HEK293T (cell line): Measurements from ENCODE around the gene ACOT9.

Experiments
- CTCF ChIA-PET: fragments of 350-600 bp; formaldehyde crosslinking; extraction: SDS; loops from one replicate; lab custom pipeline; 2021; ENCODE audit warnings: antibody characterized with exemption, inconsistent platforms; lab: Yijun Ruan, JAX
- POLR2A ChIA-PET: fragments of 350-600 bp; formaldehyde crosslinking; extraction: SDS; loops from one replicate; lab custom pipeline; 2020; ENCODE audit warnings: antibody characterized with exemption, inconsistent platforms; lab: Yijun Ruan, JAX
- DNase-seq: peaks from one replicate; pipeline ENCODE4 v3.0.0; 2012; ENCODE audit warnings: mixed read lengths; ENCODE audit errors: extremely low spot score
- ARNT ChIP-seq: fragments of 450-650 bp; IDR thresholded peaks from 2 replicates; pipeline ENCODE4 v1.6.1; 2017; ENCODE audit warnings: mild to moderate bottlenecking
- BHLHE40 ChIP-seq: fragments of 450-650 bp; IDR thresholded peaks from 2 replicates; pipeline ENCODE4 v1.6.1; 2016; ENCODE audit warnings: mild to moderate bottlenecking, moderate library complexity, borderline replicate concordance
- CTBP1 ChIP-seq: fragments of 450-650 bp; IDR thresholded peaks from 2 replicates; pipeline ENCODE4 v1.6.1; 2016; ENCODE audit warnings: borderline replicate concordance
- ELF4 ChIP-seq: fragments of 450-650 bp; IDR thresholded peaks from 2 replicates; pipeline ENCODE4 v1.6.1; 2017; ENCODE audit warnings: antibody characterized with exemption
- FOXA1 ChIP-seq: fragments of 450-650 bp; IDR thresholded peaks from 2 replicates; pipeline ENCODE4 v1.6.1; 2016; ENCODE audit warnings: mild to moderate bottlenecking
- FOXK2 ChIP-seq: fragments of 450-650 bp; IDR thresholded peaks from 2 replicates; pipeline ENCODE4 v1.6.1; 2016; ENCODE audit warnings: mild to moderate bottlenecking
- FOXM1 ChIP-seq: fragments of 450-650 bp; IDR thresholded peaks from 2 replicates; pipeline ENCODE4 v1.6.1; 2017; ENCODE audit warnings: mild to moderate bottlenecking, borderline replicate concordance
- HDGF ChIP-seq: fragments of 450-650 bp; IDR thresholded peaks from 2 replicates; pipeline ENCODE4 v1.6.1; 2017; ENCODE audit warnings: antibody characterized with exemption, borderline replicate concordance
- L3MBTL2 ChIP-seq: fragments of 450-650 bp; conservative IDR thresholded peaks from 2 replicates; pipeline ENCODE4 v1.6.1; 2016; ENCODE audit warnings: mild to moderate bottlenecking
- LEF1 ChIP-seq: fragments of 450-650 bp; IDR thresholded peaks from 2 replicates; pipeline ENCODE4 v1.6.1; 2017; ENCODE audit warnings: mild to moderate bottlenecking, borderline replicate concordance
- NFRKB ChIP-seq: fragments of 450-650 bp; IDR thresholded peaks from 2 replicates; pipeline ENCODE4 v1.6.1; 2016; ENCODE audit warnings: mild to moderate bottlenecking, moderate library complexity
- PKNOX1 ChIP-seq: fragments of 450-650 bp; IDR thresholded peaks from 2 replicates; pipeline ENCODE4 v1.6.1; 2016
- SP1 ChIP-seq: fragments of 450-650 bp; IDR thresholded peaks from 2 replicates; pipeline ENCODE4 v1.6.1; 2017
- SUZ12 ChIP-seq: fragments of 450-650 bp; IDR thresholded peaks from 2 replicates; pipeline ENCODE4 v1.6.1; 2016; ENCODE audit warnings: mild to moderate bottlenecking
- TARDBP ChIP-seq: fragments of 450-650 bp; IDR thresholded peaks from 2 replicates; pipeline ENCODE4 v1.6.1; 2016
- ZNF384 ChIP-seq: fragments of 450-650 bp; IDR thresholded peaks from 2 replicates; pipeline ENCODE4 v1.6.1; 2016

Gene ACOT9

DNA sequence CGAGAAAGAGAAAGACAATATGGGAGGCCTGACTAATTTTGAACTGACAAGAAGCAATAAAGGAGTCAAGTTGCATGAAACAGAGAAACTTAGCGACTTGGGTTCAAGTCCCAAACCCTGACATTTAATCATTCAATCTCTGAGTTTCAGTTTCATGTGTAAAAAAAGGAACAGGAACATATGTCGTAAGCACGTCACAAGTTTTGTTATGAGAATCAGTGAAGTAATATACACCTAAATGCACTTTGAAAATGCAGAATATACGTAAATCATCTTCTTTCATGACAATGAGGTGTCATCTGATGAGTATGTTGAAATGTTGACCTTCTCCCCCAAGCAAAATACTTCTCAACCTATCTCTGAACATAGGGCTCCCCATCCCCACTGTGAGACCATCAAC is 10.4 kb downstream of the ACOT9 start:
- DNase-seq, result no peak
- ChIA-PET CTCF (no interaction called here), POLR2A (no interaction called here)
- no peak for TF ChIP-seq CTBP1
- no peak for TF ChIP-seq ZNF384
- no peak for TF ChIP-seq L3MBTL2
- TF ChIP-seq HDGF, result no peak

- TF ChIP-seq SUZ12 (no peak), SP1 (no peak), FOXM1 (no peak), FOXA1 (no peak), L3MBTL2 (no peak), NFRKB (no peak), TARDBP (no peak)
- POLR2A ChIA-PET, result no interaction called here
- CTCF ChIA-PET, result no interaction called here
- no peak for DNase-seq
These were observed 11.1 kb downstream of the ACOT9 start for GRCh38 chrX:23731951-23732350.

DNA sequence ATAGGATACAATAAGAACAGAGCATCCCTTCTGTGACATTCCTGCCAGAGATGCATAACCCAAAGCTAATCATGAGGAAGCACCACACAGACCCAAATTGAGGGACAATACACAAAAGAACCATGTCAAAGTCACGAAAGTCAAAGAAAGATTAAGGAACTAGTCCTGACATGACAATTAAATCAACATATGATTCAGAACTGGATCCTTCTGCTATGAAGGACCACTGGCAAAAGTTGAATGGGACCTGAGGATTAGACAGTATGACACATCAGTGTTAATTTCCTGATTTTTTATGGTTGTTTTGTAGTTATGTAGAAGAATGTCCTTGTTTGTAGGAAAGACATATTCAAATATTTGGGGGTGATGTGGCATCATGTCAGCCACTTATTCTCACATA is 13.9 kb downstream of the ACOT9 start:
- ChIA-PET CTCF (interaction anchor here (0.7 kb wide), 1 partner anchor 14 kb away, joined by 4 read pairs; no protein-coding TSS in a partner anchor), POLR2A (no interaction called here)
- TF ChIP-seq SP1, result no peak
- TF ChIP-seq PKNOX1, result no peak
- TF ChIP-seq ARNT, result no peak
- no peak for TF ChIP-seq BHLHE40
- no peak for TF ChIP-seq ZNF384
- no peak for TF ChIP-seq L3MBTL2
- TF ChIP-seq FOXK2, result no peak
- no peak for TF ChIP-seq FOXM1
- TF ChIP-seq NFRKB, result no peak
- no peak for TF ChIP-seq SUZ12
- no peak for TF ChIP-seq CTBP1
- TF ChIP-seq ELF4, result no peak
- TF ChIP-seq LEF1, result no peak
- no peak for TF ChIP-seq FOXA1
- no peak for TF ChIP-seq TARDBP
- no peak for TF ChIP-seq HDGF
- DNase-seq, result no peak

DNA sequence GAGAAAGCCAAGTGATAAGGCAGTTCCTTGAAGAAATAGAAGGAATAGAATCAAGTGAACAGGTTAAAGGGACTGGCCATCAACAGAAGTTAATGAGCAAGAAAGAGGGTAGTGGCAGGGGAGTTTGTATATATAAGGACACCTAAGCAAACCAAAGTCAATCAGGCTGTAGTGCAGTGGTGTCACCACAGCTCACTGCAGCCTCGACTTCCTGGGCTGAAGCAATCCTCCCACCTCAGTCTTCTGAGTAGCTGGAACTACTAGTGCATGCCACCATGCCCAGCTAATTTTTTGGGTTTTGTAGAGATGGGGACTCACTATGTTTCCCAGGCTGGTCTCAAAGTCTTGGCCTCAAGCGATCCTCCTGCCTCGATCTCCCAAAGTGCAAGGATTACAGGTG is 15.9 kb downstream of the ACOT9 start:
- DNase-seq, result no peak
- ChIA-PET CTCF (no interaction called here), POLR2A (no interaction called here)
- no peak for TF ChIP-seq FOXA1
- no peak for TF ChIP-seq FOXK2
- TF ChIP-seq SUZ12, result no peak
- no peak for TF ChIP-seq ELF4
- no peak for TF ChIP-seq FOXM1
- no peak for TF ChIP-seq PKNOX1
- no peak for TF ChIP-seq BHLHE40
- no peak for TF ChIP-seq ARNT
- no peak for TF ChIP-seq ZNF384
- TF ChIP-seq NFRKB, result no peak
- no peak for TF ChIP-seq HDGF

DNA sequence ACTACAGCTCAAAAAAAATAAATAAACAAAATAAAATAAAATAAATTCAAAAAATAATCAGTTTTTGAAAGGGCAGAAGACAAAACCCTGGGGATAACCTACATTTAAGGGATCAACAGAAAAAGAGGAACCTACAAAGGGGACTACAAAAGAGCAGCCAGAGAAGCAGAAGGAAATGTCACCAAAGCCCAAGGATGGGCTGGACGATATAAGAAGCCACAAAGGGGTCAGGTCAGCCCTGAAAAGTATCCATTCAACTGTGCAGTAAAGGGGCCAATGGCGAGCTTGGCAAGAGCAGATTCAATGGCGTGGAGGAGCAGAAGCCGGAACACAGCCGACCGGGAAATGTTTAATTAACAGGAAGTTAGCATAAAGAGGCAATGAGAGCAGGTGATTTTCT is 16.9 kb downstream of the ACOT9 start:
- CTCF ChIA-PET, result interaction anchor here (1.0 to 1.1 kb wide), 2 partner anchors 10 to 175 kb away, joined by 3 read pairs; no protein-coding TSS in a partner anchor
- TF ChIP-seq SP1, result no peak
- no peak for TF ChIP-seq SUZ12
- TF ChIP-seq CTBP1, result no peak
- no peak for TF ChIP-seq ELF4
- TF ChIP-seq PKNOX1, result no peak
- no peak for TF ChIP-seq HDGF
- no peak for TF ChIP-seq FOXM1
- POLR2A ChIA-PET, result interaction anchor here (0.8 kb wide), 1 partner anchor 14 kb away, joined by 4 read pairs; no protein-coding TSS in a partner anchor
- DNase-seq, result no peak

- POLR2A ChIA-PET, result no interaction called here
- no peak for TF ChIP-seq SP1
- CTCF ChIA-PET, result no interaction called here
- no peak for DNase-seq
These were observed 22.9 kb downstream of the ACOT9 start for GRCh38 chrX:23720117-23720677.

DNA sequence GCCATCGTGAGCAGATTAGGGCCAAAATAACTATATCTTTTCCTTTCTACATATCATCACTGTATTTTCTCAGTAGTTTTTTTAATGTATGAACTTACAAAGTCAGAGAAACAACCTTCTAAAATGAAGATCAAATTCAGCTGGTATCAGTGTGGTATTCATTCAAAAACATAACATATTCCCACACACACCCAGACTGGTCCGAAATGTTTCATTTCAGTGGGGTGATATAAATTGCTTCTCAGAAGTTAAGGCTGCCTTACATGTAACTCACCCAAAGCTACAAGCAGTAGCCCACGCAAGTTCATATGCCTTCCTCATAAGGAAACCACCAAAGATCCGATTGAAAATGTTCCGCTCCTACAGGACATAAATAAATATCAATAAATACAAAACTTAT is 37.8 kb downstream of the ACOT9 start:
- ChIA-PET POLR2A (no interaction called here), CTCF (no interaction called here)
- DNase-seq, result no peak
- TF ChIP-seq TARDBP, result no peak
- TF ChIP-seq PKNOX1, result no peak
